GM12892 (cell line): ENCODE measurements around the gene GCNT4.

Experiments
- DNase-seq: peaks from one replicate; pipeline ENCODE4 v3.0.0; 2011; ENCODE audit not compliant: insufficient read length
- FAIRE-seq: peaks from 2 replicates; lab custom pipeline; 2011; peaks lifted over from hg19 to GRCh38; lab: Jason Lieb, UNC
- POLR2A ChIP-seq: IDR thresholded peaks from 2 replicates; pipeline ENCODE4 v1.6.1; 2011; ENCODE audit warnings: low read depth, low read length, control low read depth
- POLR2AphosphoS5 ChIP-seq: IDR thresholded peaks from 2 replicates; pipeline ENCODE4 v1.6.1; 2011; ENCODE audit warnings: low read depth, low read length, control low read depth
- TAF1 ChIP-seq: IDR thresholded peaks from 2 replicates; pipeline ENCODE4 v1.6.1; 2011; ENCODE audit warnings: low read depth, mild to moderate bottlenecking, control low read depth, low read length, borderline replicate concordance

Gene GCNT4

DNA sequence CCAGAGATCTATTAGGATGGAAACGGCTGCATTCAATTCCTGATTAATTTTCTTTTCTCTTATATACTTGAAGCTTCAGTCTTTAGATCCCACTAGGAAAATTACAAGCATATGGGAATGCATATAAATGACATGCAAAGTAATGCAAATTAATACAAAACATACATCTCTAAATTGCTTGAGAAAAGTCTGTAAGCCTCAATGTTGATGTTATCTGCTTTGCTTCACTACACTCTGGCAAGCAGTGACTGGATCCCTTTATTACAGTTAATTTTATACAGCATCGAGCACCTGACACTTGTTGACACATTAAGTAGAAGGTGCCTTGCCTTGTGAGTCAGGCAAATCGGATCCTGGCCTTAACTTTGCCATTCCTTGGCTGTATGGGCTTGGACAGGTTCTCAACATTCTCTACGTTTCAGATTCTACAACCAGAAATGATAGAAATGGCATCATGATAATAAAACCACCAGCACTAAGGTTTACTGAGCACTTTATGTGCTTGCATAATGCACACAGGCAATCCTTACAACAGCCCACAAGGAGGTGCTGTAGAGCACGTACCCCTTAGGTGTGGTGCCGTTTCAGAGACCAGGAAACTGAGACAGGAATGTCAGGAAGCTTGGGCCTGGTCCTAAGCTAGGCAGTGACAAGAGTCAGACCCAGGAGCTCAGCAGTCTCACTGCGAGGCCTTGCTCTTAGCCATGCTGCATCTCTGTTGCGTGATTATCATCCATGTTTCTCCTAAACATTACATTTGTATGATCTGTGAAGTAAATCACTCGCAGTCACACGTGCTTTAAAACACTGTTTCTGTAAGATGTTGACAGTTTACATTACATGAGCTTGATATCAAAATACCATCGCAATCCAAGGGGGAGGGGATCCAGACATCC is 2.7 kb downstream of the GCNT4 start:
- FAIRE-seq: peak; percentile 88
- no peak for DNase-seq
- TF ChIP-seq POLR2AphosphoS5 (no peak), TAF1 (no peak), POLR2A (no peak)

DNA sequence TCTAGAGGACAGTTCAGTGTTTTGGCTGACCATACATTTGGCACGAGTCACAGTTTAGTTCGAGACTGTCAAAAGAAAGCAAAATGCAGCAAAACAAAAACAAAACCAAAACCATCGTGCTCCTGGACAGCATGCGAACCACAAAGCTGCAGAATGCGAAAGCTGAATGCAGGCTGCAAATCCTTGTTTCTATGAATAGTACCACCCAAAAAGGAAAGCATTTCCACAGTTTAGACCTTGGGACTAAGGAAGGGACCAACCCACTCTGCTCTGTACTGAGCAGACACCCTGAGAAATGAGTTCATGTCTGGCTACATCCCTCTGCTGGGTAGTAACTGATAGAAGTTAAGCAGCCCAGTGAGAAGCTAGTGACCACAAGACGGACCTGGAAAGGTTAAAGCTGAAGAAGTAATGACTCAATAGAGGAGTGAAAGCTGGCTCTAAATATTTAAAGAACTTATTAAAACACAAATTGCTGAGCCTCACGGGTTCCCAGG is 3.9 kb downstream of the GCNT4 start:
- no peak for FAIRE-seq
- no peak for DNase-seq
- no peak for TF ChIP-seq POLR2AphosphoS5
- TF ChIP-seq POLR2A: no peak
- no peak for TF ChIP-seq TAF1

DNA sequence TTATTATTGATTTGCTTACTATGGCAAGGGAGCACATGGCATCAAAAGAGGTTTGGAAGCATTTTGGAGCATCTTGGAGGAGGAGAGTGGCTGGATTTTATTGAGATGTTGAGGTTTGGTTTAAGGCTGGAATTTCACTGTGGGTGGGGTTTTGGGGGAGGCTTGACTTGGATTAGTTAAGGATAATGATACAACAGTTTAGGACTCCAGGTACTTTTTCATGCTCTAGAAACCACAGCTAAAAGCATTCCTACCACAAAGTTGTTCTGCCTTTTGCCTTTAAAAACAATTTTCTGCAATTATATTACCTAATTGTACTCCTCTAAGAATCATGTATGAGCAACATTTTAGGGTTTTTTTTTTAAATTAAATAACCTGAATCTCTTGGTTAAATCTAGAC is 5.0 kb downstream of the GCNT4 start:
- TF ChIP-seq TAF1 (no peak), POLR2A (no peak), POLR2AphosphoS5 (no peak)
- DNase-seq: no peak
- FAIRE-seq: no peak

DNA sequence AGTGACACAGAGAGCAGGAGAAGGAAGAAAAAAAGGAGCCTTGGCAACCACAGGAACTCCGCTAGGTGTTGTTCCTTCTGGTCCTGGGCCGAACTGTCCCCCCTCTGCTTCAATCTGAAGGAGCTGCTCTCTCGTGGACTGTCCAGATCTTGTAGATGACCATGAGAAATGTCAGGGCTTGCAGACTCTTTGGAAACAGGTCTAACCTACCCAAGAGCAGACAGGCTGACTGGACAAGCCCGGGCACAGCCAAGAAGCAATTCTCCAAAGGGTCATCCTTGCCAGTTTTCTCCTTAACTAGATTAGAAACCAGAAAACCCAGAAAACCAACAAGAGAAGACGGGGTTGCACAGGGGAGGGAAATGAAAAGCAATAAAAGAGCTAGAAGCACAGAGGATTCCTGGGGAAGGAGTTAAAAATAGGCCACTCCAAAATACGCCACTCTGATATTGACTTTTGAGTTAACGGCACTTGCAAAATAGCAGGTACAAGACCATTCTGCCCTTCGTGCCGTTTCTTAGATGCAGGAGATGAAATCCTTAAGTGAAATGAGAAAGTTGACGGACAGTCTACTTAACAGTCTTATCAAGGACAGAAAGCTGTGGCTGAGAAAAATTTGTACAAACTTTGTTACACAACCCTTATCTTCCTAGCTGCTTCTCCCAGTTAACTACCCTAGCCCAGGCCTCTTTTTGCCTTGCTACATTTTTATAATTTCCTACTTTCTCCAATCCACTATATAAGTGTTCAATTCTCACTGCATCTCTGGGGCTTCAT is 5.8 kb downstream of the GCNT4 start:
- TF ChIP-seq TAF1: no peak
- TF ChIP-seq POLR2A: no peak
- TF ChIP-seq POLR2AphosphoS5: no peak
- FAIRE-seq (no peak), DNase-seq (no peak)

DNA sequence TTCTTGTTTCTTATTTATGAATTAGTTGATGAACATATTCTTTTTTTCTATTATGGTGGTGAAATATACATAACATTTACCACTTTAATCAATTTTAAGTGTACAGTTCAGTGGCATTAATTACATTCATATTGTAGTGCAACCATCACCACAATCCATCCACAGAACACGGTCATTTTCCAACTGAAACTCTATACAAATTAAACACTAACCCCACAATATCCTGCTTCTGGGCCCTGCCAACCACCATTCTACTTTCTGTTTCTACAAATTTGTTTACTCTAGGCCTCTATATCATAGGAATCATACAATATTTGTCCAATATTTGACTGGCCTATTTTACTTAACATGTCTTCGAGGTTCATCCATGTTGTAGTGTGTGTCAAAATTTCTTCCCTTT is 7.3 kb downstream of the GCNT4 start:
- FAIRE-seq (no peak), DNase-seq (no peak)
- TF ChIP-seq TAF1: no peak
- no peak for TF ChIP-seq POLR2A
- no peak for TF ChIP-seq POLR2AphosphoS5

DNA sequence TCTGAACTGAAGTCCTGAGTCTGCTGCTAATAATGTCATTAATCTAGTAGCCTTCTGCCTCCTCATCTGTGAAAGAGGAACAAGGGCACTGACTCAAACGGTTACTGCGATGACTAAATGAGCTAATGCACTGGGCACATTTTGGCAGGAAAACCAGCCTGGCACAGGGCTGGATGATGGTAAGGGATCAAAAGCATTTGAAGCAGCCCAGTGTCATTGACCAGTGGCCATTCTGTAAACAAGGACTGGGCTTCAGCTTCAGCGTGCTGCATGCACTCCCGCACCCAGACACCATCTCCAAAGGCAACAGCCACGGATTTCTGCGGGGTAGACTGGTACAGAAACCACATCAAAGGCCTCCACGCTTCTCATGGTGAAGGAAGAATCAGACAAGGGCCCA is 8.0 kb downstream of the GCNT4 start:
- DNase-seq (no peak), FAIRE-seq (peak; percentile 80)
- TF ChIP-seq POLR2A: no peak
- no peak for TF ChIP-seq TAF1
- no peak for TF ChIP-seq POLR2AphosphoS5

DNA sequence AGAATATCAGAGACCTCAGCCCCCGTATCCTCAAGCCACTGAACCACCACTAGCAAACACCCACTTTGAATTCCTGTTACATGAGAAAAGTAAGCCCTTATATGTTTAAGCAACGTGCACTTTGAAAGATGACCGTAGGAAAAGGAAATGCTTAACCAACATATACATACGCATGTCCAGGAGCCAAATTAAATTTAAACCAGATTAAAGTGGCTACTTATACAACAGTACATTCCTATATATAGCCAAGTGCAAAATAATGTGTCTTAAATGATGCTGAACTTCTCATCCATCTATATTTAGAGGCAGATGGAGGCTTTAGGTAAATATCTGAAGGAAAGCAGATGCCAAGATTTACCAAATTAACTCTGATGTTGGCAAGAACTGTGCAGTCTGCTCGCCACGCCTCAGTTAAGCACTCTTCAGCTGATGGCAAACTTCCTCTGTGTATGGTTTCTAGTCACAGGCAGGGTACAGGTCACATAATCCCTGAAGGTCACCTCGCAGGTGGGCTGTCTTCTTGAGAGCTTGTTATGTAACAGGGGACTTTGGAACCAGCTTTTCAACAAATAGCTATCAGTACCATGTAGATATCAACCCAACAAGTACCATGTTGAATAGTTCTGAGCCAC is 8.6 kb downstream of the GCNT4 start:
- FAIRE-seq (no peak), DNase-seq (no peak)
- no peak for TF ChIP-seq TAF1
- TF ChIP-seq POLR2A: no peak
- TF ChIP-seq POLR2AphosphoS5: no peak

DNA sequence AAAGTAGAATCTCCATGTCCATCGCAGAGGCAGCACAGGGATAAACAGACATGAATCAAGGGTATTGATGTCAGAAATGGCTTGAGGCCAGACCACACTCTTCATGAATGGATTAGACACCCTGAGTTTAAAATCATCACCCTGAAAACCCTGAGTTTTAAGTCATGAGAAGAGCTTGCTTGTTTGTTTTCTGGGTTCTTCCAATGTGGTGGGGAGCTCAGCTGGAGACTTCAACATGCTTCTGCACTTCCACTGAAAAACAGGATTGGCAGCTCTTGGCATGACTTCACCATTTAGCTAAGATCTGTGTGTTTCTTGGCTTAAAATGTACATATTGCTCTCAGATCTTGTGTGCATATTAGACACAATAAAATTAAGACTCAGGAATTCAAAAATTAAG is 9.8 kb downstream of the GCNT4 start:
- no peak for DNase-seq
- TF ChIP-seq POLR2A: no peak
- no peak for TF ChIP-seq POLR2AphosphoS5
- TF ChIP-seq TAF1: no peak
- no peak for FAIRE-seq

DNA sequence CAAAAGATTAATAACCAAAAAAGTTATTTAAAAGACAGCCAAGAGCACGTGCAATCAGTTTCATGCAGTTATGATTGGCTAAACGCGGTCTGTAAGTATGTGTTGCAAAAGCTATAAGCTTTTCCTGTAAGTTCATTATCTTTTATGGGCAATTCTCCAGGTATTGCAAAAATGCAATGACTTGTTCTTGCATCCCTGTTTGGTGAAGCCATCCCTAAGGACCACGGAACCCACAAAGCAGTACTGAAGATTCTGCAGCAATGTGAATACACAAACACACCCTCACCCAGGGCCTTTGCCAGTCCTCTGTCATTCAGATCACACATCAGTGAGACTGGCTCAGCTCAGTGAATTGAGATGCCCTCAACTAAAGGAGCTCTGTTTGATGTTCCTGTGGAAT is 11.4 kb downstream of the GCNT4 start:
- no peak for TF ChIP-seq POLR2AphosphoS5
- DNase-seq: no peak
- FAIRE-seq: no peak

DNA sequence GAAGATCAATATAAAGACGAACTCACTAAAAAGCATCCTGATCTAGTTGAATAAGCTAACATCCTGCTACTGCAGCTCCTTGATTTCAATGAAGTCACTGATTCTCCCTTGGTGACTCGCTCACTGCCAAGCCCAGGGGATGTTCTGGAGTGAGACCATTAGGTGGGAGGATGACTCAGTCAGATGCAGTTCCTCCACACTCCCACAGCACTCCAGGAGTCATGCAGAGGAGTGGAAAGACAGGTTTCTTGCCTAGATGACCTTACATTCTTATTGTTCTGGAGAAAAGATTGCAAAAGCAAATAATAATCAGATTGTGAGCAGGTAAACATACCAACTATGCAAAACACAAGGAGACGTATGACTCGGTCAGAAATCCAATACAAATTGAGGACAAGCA is 15.3 kb downstream of the GCNT4 start:
- no peak for TF ChIP-seq POLR2AphosphoS5
- TF ChIP-seq POLR2A: no peak
- TF ChIP-seq TAF1: no peak
- FAIRE-seq (no peak), DNase-seq (no peak)

DNA sequence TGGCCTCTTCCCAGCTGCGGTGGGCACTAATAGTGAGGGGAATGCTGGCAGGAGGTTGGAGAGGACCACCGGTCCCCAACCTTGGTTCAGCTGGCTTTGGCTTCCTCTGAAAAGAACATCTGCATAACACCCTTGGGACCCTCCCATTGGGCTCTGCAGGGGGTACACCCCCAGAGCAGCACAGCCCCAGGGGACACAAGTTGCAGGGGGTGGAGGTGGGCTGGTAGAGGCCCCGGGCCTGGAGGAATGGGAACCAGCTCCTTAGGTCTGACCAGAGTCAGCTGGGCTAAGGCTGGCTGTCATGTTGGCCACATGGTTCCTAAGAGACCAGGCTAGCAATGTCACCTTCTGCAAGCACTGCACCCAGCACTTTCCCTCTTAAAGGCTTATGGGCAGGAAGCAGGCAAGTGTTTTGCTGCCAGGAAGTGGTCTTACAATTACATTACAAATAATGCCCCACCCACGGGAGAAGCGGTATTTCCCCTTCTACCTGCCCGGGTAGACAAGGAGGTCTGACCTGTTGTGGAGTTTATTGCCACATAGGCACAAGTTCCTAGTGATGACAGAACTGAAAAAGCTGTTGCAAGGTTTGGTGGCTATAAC is 18.1 kb downstream of the GCNT4 start:
- no peak for TF ChIP-seq TAF1
- no peak for TF ChIP-seq POLR2A
- TF ChIP-seq POLR2AphosphoS5: no peak
- FAIRE-seq: no peak
- no peak for DNase-seq

DNA sequence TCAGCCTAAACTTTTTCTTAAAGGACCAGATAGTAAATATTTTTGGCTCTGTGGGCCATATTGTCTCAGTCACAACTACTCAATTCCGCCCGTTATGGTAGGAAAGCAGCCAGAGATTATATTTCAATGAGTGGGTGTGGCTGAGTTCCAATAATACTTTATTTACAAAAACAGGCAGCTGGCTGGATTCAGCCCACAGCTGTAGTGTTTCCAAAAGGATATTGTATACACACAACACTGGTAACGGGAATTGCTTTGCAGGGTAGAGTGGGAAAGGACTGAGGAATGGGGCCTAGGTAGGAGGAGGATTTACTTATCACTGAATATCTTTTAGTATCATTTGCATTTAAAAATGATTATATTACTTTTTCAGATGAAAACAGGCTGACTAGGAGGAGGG is 21.0 kb downstream of the GCNT4 start:
- TF ChIP-seq POLR2A: no peak
- no peak for TF ChIP-seq POLR2AphosphoS5
- no peak for TF ChIP-seq TAF1
- DNase-seq (no peak), FAIRE-seq (no peak)
